Activated CD8-positive, alpha-beta T cell treated with anti-CD3 and anti-CD28 coated beads for 36 hours (primary cell): ENCODE results near the gene TRAFD1. TPM values are rescaled to one million over a fixed set of nuclear protein-coding genes. Genes with fewer than 3 reads are reported as not detected.
"Not testable (repeated sequence)": the region's sequence is repeated elsewhere in the genome, so short reads cannot be mapped to it uniquely, and the experiment has no call there.

Experiments
- ATAC-seq: fragments of 200-7000 bp; cut with Tn5 transposase; one replicate; pipeline ENCODE4 v1.10.0; 2021; ENCODE audit warnings: mild to moderate bottlenecking, moderate library complexity
- CTCF ChIA-PET: fragments of 350-600 bp; sonication (Branson Sonifier 250); formaldehyde crosslinking; loops from one replicate; lab custom pipeline; 2021; ENCODE audit warnings: antibody characterized with exemption; lab: Charles Lee
- POLR2A ChIA-PET: fragments of 350-600 bp; sonication (Branson Sonifier 250); formaldehyde crosslinking; loops from one replicate; lab custom pipeline; 2021; ENCODE audit warnings: antibody characterized with exemption; lab: Charles Lee
- DNase-seq: peaks from one replicate; pipeline ENCODE4 v3.0.0-alpha.2; 2020
- H3K27ac Mint-ChIP-seq: one replicate; pipeline ENCODE4 v1.8.0; 2021; ENCODE audit warnings: mild to moderate bottlenecking, mixed read lengths
- H3K27me3 Mint-ChIP-seq: one replicate; pipeline ENCODE4 v1.8.0; 2021; ENCODE audit warnings: mixed read lengths
- H3K36me3 Mint-ChIP-seq: one replicate; pipeline ENCODE4 v1.8.0; 2021; ENCODE audit warnings: low read depth, mixed read lengths
- H3K4me1 Mint-ChIP-seq: one replicate; pipeline ENCODE4 v1.8.0; 2021; ENCODE audit warnings: low read depth, mixed read lengths
- H3K4me3 Mint-ChIP-seq: one replicate; pipeline ENCODE4 v1.8.0; 2021; ENCODE audit warnings: mild to moderate bottlenecking, moderate library complexity, mixed read lengths
- H3K9me3 Mint-ChIP-seq: one replicate; pipeline ENCODE4 v1.8.0; 2021; ENCODE audit warnings: mixed read lengths
- CTCF ChIP-seq: fragments of 200-600 bp; IDR thresholded peaks from one replicate; pipeline ENCODE4 v1.8.0; 2022; ENCODE audit warnings: antibody characterized with exemption, mild to moderate bottlenecking
- intact Hi-C: fragments of 100-400 bp; cut with micrococcal nuclease; formaldehyde crosslinking; loops from one replicate; pipeline ENCODE4 v1.10.0; 2022
- total RNA-seq, 2 experiments: library from RNA; stranded (reverse); gene quantifications; one replicate each; pipeline ENCODE4 v1.2.3, GENCODE V29; 2021

The TRAFD1 gene
- total RNA-seq, 2 experiments from 2014 or later: 34.6 to 35.8 TPM

DNA sequence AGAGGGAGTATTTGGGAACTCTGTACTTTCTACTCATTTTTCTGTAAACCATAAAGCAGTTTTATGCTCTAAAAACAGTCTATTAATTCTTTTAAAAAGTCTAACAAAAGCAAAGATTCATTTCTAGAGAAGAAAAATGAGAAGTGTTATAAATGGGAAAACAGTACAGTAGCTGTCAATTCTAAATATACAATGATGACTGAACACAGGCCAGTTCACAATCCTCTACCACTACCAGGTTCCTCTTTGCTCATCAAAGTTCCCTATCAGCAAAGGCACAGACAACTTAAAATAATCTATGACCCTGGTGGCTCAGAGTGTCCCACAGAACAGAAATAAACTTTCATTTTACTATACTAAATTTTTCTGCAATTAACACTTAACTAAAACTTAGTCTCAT is 29.3 kb upstream of the TRAFD1 start:
- no peaks in the 10 kb centered on the region for H3K27me3 Mint-ChIP-seq
- H3K27ac Mint-ChIP-seq: peak overlapping the region; percentile 91
- no peak for TF ChIP-seq CTCF
- intact Hi-C loops: no loop called here
- ChIA-PET POLR2A (interaction anchor here (0.7 to 5.3 kb wide), 4 partner anchors 13 to 82 kb away, joined by 3 to 28 read pairs (median 4); partner anchors contain the start of gene NAA25), CTCF (interaction anchor here (2.4 kb wide), 1 partner anchor 11 kb away, joined by 15 read pairs; no protein-coding TSS in a partner anchor)
- no peaks in the 10 kb centered on the region for H3K9me3 Mint-ChIP-seq
- peaks cover 40% of the 10 kb centered on the region for H3K4me1 Mint-ChIP-seq
- H3K4me3 Mint-ChIP-seq: no peak overlapping the region
- ATAC-seq: peak; percentile 41
- peaks cover 58% of the 10 kb centered on the region for H3K36me3 Mint-ChIP-seq
- DNase-seq: no peak

DNA sequence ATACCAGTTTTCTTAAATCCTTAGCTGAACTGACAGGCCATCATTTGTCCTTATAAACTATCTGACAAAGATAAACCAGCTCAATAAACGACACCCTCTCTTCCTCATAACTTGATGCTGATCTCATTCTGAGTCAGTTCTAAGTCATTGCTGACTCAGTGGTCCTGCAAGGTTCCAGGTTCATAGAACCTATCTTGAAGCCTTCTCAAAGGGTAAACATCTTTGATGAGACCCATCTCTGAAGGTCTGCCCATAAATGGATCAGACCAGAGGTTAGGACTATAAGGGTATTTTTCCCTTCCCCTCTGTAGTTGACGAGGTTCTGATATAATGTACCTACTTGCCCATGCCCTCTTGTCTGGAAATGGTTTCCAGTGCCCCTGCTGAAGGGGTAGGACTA is 28.7 kb upstream of the TRAFD1 start:
- H3K9me3 Mint-ChIP-seq: no peaks in the 10 kb centered on the region
- peaks cover 55% of the 10 kb centered on the region for H3K36me3 Mint-ChIP-seq
- peak overlapping the region; percentile 91 for H3K27ac Mint-ChIP-seq
- ATAC-seq: peak; percentile 93
- peak; percentile 41 for DNase-seq
- intact Hi-C loops: no loop called here
- peaks cover 42% of the 10 kb centered on the region for H3K4me1 Mint-ChIP-seq
- POLR2A ChIA-PET: interaction anchor here (0.7 to 5.3 kb wide), 6 partner anchors 9 to 82 kb away, joined by 3 to 28 read pairs (median 4); partner anchors contain the start of genes NAA25 and TRAFD1
- no peak for TF ChIP-seq CTCF
- no peaks in the 10 kb centered on the region for H3K27me3 Mint-ChIP-seq
- no peak overlapping the region for H3K4me3 Mint-ChIP-seq
- CTCF ChIA-PET: interaction anchor here (2.4 kb wide), 1 partner anchor 10 kb away, joined by 15 read pairs; no protein-coding TSS in a partner anchor

DNA sequence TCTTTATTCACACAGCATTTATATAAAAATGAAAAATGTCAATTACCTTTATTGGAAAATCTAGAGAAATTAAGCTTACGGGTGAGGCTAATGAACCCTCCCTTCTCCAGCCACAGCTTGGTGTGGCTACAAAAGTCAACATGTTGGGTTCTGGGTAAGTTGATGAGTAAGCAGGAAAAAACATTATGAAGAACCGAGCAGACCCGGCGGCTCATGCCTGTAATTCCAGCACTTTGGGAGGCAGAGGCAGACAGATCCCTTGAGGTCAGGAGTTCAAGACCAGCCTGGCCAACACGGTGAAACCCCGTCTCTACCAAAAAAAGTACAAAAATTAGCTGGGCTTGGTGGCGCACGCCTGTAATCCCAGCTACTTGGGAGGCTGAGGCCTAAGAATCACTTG is 27.7 kb upstream of the TRAFD1 start:
- H3K27me3 Mint-ChIP-seq: no peaks in the 10 kb centered on the region
- H3K36me3 Mint-ChIP-seq: peaks cover 52% of the 10 kb centered on the region
- ATAC-seq: no peak
- DNase-seq: no peak
- H3K4me1 Mint-ChIP-seq: peaks cover 42% of the 10 kb centered on the region
- ChIA-PET CTCF (interaction anchor here (1.3 to 2.4 kb wide), 2 partner anchors 9 to 11 kb away, joined by 4 to 15 read pairs; no protein-coding TSS in a partner anchor), POLR2A (interaction anchor here (0.7 to 5.3 kb wide), 9 partner anchors 8 to 268 kb away, joined by 3 to 28 read pairs (median 5); partner anchors contain the start of genes NAA25 and TRAFD1)
- intact Hi-C loops: no loop called here
- H3K27ac Mint-ChIP-seq: peak overlapping the region; percentile 52
- H3K9me3 Mint-ChIP-seq: no peaks in the 10 kb centered on the region
- no peak overlapping the region for H3K4me3 Mint-ChIP-seq
- no peak for TF ChIP-seq CTCF

GRCh38 chr12:112100500-112100899 is 24.9 kb upstream of the TRAFD1 start:
- H3K27ac Mint-ChIP-seq, H3K27me3 Mint-ChIP-seq, DNase-seq, intact Hi-C loops, H3K9me3 Mint-ChIP-seq, H3K4me3 Mint-ChIP-seq, ATAC-seq: not testable (repeated sequence)
- peaks cover 59% of the 10 kb centered on the region for H3K36me3 Mint-ChIP-seq
- ChIA-PET CTCF (interaction anchor here (1.8 kb wide), 1 partner anchor 11 kb away, joined by 5 read pairs; no protein-coding TSS in a partner anchor), POLR2A (interaction anchor here (0.6 to 5.3 kb wide), 7 partner anchors 8 to 63 kb away, joined by 3 to 28 read pairs (median 3); partner anchors contain the start of gene NAA25)
- H3K4me1 Mint-ChIP-seq: peaks cover 53% of the 10 kb centered on the region

- ATAC-seq (no peak), DNase-seq (no peak)
- no peaks in the 10 kb centered on the region for H3K9me3 Mint-ChIP-seq
- H3K27me3 Mint-ChIP-seq: no peaks in the 10 kb centered on the region
- H3K27ac Mint-ChIP-seq: no peak overlapping the region
- ChIA-PET POLR2A (interaction anchor here (0.6 to 2.6 kb wide), 4 partner anchors 8 to 260 kb away, joined by 3 to 8 read pairs (median 5); partner anchors contain the start of genes MAPKAPK5 and TMEM116), CTCF (no interaction called here)
- intact Hi-C loops: no loop called here
- peaks cover 57% of the 10 kb centered on the region for H3K36me3 Mint-ChIP-seq
- TF ChIP-seq CTCF: no peak
- no peak overlapping the region for H3K4me3 Mint-ChIP-seq
- H3K4me1 Mint-ChIP-seq: peaks cover 53% of the 10 kb centered on the region
Observed at GRCh38 chr12:112102127-112102526, 23.2 kb upstream of the TRAFD1 start.

GRCh38 chr12:112102746-112103145 is 22.6 kb upstream of the TRAFD1 start:
- H3K9me3 Mint-ChIP-seq, H3K27me3 Mint-ChIP-seq, DNase-seq, CTCF ChIA-PET, intact Hi-C loops, H3K27ac Mint-ChIP-seq, ATAC-seq, H3K4me3 Mint-ChIP-seq: not testable (repeated sequence)
- POLR2A ChIA-PET: interaction anchor here (0.7 to 2.6 kb wide), 4 partner anchors 9 to 46 kb away, joined by 3 to 8 read pairs (median 4); no protein-coding TSS in a partner anchor
- Mint-ChIP-seq H3K36me3 (peaks cover 58% of the 10 kb centered on the region), H3K4me1 (peaks cover 52% of the 10 kb centered on the region)
